Medulla oblongata (tissue), 1 donor: ENCODE data around the gene MEGF11.

Experiments used
- DNase-seq: peaks from one replicate; pipeline ENCODE4 v3.0.0-alpha.2; 2015; ENCODE audit errors: extremely low spot score

MEGF11 gene

GRCh38 chr15:65862682-65863081 is 390.9 kb downstream of the MEGF11 start:
- no peak for DNase-seq

- DNase-seq: no peak
Observed at GRCh38 chr15:65857718-65858402, 395.7 kb downstream of the MEGF11 start.

GRCh38 chr15:65856821-65857455 is 396.6 kb downstream of the MEGF11 start:
- peak; percentile 61 for DNase-seq

- no peak for DNase-seq
Observed at GRCh38 chr15:65851981-65852380, 401.6 kb downstream of the MEGF11 start.

- no peak for DNase-seq
Observed at GRCh38 chr15:65847989-65848388, 405.6 kb downstream of the MEGF11 start.

- DNase-seq: no peak
Observed at GRCh38 chr15:65845826-65846519, 407.6 kb downstream of the MEGF11 start.
